Thyroid gland (tissue), 4 donors: Measurements from ENCODE around the gene FAM180B.

Source experiments
- CTCF ChIP-seq, 6 experiments: fragments of 200-600 bp in 3 of 6; fragments of 450-650 bp in 3 of 6; sonication (generic) in 3 of 6; IDR thresholded peaks; one replicate each; pipeline ENCODE4 v1.5.1; 2016 to 2019; ENCODE audit warnings: antibody characterized with exemption in 6 of 6, mild to moderate bottlenecking in 2 of 6, inconsistent platforms in 1 of 6, moderate library complexity in 1 of 6
- POLR2A ChIP-seq, 2 donors: fragments of 450-650 bp; IDR thresholded peaks; one replicate each; pipeline ENCODE4 v1.6.1; 2017; ENCODE audit warnings: antibody characterized with exemption in 2 of 2, mild to moderate bottlenecking in 2 of 2, moderate library complexity in 1 of 2

- TF ChIP-seq CTCF (IDR thresholded peaks at IDR 0.05) (no peak), POLR2A (IDR thresholded peaks at IDR 0.05) (no peak)
Measured at GRCh38 chr11:47589584-47589976, 3.1 kb downstream of the FAM180B start.
